ENCODE results near the gene STIM1.
"Not testable (repeated sequence)": the region's sequence is repeated elsewhere in the genome, so short reads cannot be mapped to it uniquely, and the experiment has no call there.

The STIM1 gene

DNA sequence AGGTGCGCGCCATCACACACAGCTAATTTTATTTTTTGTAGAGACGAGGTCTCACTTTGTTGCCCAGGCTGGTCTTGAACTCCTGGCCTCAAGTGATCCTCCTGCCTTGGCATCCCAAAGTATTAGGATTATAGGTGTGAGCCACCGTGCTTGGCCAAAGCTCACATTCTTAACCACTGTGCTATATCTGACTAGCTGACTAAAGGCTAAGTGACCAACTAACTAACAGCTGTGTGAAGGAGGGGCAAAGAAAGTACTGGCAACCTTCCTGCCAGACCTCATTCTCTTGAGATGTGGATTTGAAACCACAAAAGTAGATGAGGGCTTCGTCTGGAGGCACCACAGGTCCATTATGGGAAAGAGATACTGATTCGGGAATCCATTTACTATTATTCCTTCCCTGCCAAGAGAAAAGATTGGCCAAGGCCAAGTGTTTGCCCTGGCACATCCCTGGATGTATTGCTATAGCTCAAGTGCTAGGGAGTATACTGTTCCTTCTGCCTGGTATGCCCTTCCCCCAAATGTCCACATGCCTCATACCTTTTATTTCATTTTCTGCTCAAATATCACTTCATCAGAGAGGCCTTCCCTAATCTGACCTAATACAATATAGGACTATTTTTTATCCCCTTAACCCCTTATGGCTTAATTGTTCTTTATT lies 186.4 kb downstream of the STIM1 start:
- DNase-seq, result no peak

DNA sequence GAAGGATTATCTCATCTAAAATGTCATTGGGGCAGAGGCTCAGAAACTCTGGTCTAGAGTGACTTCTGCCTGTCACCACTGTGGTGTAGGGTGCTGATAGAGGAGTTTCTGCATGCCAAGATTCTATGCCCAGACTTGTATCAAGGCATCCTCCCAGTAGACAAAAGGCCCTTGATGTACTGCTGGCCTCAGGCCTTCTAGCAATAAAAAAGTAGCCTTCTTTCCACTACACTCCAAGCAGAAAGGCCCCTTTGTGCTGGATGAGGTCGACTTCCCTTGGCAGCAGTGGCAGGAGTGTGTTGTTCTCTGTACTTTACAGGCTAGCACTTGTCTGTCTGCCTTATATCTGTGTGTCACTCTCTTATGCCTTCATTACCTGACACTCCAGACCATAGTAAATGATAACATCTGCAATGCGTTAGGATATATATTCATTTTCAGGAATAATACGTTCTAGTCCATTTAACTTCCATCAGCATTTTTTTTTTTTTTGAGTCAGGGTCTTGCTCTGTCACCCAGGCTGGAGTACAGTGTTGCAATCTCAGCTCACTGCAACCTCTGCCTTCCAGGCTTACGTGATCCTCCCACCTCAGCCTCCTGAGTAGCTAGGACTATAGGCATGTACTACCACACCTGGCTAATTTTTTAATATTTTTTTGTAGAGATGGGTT lies 189.6 kb downstream of the STIM1 start:
- no peak for DNase-seq

DNA sequence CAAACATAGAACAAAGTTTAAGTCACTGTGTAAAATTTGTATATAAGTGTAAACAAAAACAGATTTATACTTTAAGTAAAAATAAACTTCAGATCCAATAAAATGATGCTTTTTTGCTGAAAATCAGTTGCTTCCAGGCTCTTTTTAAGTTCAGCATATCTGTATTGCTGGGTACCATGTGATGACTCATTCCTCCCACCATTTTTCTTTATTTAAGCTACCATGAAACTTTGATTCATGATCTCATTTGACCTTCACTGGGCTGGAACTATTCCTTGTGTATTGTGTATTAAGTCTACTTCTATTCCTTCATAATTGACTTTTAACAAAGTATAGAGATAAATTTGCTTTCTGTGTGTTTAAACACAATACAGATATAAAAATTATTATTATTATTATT lies 192.9 kb downstream of the STIM1 start:
- DNase-seq, result no peak

DNA sequence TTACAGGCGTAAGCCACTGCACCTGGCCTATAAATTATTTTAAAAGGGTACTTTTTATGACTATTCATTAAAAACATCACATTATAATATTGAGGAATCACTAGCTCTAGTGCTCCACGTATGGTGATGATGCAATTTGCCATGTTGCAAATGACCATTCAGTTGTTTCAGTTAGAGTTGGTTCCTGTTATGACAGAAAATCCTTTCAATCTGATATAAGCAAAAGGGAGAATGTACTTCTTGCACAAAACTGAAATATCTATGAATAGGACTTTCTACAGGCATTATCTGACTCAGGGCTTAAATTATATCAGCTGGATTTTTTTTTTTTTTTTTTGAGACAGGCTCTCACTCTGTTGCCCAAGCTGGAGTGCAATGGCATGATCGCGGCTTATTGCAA lies 193.5 kb downstream of the STIM1 start:
- no peak for DNase-seq

DNA sequence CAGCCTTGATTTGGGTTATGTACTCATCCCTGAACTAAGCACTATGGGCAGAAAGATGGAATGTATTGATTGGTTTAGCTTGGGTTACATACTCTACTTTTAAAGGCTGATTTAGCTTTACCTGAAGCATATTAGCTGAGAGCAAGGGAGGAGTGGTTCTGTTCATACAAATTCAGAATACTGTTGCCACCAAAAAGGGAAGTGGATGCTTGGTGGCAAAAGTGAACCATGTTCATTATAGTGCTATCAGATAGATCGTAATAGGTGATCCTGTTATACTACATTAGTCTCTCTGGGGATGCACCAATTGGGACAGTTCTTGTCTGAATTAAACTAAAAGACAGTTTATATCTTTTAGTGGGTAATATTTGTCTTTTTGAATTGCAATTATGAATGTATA lies 194.7 kb downstream of the STIM1 start:
- no peak for DNase-seq

DNA sequence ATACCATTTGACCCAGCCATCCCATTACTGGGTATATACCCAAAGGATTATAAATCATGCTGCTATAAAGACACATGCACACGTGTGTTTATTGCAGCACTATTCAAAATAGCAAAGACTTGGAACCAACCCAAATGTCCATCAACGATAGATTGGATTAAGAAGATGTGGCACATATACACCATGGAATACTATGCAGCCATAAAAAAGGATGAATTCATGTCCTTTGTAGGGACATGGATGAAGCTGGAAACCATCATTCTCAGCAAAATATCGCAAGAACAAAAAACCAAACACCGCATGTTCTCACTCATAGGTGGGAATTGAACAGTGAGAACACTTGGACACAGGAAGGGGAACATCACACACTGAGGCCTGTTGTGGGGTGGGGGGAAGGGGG lies 197.7 kb downstream of the STIM1 start:
- DNase-seq, result not testable (repeated sequence)

DNA sequence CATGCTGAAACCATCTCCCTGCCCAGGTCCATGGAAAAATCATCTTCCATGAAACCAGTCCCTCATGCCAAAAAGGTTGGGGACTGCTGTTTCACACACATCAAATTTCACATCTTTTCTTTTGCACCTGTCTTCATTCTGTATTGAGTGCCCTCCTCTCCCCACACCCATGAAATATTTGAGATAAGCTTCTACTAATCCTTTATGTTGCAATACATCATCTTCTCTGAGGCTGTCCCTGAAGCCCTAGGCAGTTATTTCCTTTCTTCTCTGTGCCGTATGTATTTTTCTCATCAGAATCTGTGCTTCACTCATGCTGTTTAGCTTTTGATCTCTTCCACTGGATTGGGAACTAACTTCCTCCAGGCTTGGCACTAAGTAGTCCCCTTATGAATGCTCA lies 199.2 kb downstream of the STIM1 start:
- no peak for DNase-seq

DNA sequence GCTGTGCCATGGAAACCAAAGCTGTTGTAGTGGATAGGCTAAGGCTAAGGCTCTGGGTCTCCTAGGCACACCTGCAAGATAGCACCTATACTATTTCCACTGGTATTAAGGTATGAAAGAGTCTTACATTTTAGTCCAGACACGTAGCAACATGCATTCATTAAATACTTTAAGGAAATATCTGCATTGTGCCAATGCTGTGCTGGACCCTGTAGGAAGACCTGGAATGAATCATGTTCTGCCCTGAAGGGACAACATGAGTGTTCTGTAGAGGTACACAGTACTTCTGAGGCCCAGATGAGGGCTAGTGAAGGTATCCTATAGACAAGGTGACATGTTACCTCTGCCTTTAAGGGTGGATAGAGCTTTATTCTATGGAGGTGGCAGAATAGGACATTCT lies 204.0 kb downstream of the STIM1 start:
- DNase-seq, result no peak

DNA sequence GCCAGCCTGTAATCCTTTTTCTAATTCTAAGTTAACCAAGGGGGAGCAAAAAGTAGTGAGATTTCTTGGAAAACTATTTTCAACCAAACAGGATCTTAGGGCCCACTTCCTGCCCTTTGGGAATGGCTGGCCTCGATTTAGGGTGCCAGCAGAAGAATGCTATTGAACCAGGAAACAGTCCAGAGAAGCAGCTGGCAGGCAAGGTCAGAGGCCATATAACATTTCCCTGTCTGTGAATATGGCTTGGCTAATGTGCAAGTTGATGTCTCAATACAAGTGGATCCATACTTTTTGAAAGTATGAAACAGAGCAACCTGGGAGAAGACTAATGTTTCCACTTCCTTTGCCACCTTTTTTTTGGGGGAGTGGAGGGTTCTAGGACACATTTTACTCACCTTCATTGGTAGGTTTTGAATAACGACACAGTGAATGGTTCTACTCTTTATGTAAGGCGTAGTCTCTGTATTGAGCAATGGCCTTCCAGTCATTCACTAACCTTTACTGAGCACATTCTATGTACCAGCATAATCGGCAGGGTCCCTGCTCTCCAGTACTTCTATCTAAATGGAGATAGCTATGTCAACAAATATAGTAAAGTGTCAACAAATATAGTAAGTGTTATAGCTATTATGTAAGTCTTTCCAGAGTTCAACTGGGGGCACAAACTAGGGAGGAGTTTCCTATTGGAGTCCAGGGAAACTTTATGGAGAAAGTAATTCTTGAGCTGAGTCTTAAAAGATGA lies 204.9 kb downstream of the STIM1 start:
- no peak for DNase-seq

DNA sequence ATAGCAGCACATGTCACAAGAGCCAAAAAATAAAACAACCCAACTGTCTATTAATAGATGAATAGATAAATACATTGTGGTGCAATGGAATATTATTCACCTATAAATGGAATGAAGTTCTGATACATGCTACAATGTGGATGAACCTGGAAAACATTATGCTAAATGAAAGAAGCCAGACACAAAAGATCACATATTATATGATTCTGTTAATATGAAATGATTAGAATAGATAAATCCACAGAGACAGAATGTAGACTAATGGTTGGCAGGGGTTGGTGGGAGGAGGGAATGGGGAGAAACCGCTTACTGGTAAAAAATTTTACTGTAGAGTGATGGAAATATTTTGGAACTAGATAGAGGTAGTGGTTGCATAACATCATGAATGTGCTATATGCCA lies 206.2 kb downstream of the STIM1 start:
- no peak for DNase-seq

DNA sequence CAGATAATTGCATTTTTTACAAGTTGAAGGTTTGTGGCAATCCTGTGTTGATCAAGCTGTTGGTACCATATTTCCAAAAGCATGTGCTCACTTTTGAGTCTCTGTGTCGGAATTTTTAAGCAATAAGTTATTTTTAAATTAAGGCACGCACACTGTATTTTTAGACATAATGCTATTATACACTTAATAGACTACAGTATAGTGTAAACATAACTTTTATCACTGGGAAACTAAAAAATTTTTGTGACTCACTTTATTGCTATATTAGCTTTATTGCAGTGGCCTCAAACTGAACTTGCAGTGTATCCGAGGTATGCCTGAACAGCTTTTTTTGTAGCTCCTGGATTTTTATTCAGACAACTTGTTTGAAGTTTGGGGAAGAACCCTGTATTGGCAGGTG lies 207.9 kb downstream of the STIM1 start:
- no peak for DNase-seq

DNA sequence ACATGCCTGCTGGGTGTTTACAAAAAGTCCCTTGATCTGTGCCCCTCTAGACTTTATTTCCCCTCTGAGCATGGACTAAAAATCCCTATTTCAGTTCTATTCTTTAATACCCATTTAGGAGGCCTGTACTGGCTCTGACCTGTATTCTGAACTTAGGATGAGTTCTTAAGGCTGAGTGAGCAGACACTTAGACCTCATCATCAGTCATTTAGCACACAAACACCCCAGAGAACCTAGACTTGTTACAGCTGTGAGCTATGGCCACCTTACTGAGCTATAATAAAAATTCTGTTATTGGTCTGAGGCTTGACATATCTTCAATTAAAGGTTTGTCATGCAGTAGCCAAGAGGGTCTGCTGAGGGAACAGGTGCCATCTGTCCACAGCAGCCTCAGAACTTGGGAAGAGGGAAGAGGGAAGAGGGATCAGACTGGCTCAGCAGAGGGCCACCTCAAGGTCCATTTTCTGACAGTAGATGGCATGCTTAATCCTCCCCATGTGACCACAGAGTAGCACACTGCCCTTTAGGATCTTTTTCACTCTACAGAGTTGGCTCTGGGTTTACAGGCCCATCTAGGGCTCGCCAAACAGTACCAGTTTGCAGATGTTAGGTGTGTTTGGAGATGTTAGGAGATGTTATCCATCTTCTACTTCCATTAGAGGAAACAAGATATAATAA lies 209.0 kb downstream of the STIM1 start:
- no peak for DNase-seq

DNA sequence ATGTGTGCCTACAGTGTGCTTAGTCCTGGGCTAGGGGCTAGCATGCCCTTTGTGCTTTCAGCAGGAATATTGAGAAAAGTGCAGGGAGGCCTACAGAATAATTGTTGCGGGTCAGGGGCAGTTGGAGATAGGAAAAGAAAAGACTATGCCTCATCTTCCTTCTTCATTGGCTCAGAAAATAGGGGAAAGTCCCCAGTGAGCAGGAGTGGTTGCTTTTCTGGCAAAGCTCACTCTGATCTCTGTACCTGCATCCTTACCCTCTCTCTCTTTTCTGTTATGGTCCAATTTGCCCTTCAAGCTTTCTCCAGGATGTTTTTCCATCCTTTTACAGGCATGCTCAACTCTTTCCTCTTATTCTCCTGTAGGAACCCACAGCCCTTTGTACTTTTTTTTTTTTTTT lies 209.6 kb downstream of the STIM1 start:
- no peak for DNase-seq

DNA sequence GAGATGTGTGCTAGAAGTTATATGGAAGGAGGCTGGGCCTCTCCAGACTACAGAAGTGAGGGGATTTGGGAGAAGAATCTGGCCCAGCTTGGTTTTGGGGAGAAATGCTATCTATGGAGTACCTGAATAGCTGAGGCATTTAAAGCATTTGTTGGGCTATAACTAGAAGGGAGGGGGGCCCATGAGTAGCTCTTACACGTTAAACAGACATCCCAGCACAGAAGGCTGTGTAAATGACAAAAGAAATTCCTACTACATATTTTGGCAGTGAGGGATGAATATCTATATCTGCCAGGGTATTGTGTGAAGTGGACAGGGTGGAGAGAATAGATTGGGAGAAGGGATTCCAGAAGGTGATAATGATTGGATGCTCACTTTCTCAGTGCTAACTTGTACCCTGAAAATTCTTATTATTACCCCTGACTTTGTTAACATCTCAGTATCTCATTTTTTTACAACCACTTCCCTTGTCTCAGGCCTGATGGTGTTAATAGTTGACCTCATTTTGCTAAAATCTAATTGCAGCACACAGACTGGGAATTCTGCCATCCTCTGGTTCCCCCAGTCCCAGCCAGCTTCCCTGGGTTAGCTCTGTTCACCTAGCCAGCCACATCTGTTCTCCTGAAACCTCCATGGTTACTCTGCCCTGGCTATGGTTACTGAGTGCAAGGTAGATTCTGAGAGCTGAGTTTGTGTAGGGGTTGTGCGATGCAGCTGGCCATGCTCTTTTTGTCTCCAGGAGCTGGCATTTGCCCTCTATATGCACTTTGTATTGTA lies 210.3 kb downstream of the STIM1 start:
- no peak for DNase-seq

DNA sequence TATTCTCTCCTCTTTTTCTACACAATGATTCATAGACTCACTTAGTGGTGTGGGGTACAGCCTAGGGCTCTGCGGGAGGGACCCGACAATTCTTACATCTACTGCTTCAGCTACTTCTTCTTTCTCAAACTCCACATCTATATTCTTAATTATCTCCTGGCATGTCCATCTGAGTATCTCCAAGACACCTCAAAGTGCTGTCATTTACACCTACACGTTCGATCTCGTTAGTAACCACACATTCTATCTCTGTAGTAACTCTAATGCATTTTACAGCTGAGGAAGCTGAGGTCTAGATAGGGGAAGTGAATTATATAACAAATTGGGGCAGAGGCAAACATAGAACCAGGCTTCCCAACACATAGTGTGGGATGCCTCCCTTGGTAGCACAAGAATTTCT lies 211.4 kb downstream of the STIM1 start:
- no peak for DNase-seq

DNA sequence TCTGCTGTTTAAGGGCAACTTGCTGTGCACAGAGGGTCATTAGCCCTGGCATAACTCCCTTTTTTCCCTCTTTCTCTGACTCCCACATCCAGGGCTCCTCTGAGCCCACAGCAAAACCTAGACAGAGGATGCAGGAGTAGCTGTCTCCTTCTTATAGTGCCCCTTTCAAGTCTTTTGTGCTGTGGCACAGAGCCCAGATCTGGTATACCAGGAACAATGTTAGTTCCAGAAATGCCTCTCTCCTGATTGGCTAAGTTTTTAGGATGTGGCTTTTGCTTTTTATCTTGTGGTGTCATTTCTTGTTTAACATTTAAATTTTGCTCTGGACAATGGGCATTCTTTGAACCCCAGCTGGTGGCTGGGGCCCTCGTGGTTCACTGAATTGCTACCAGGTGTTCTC lies 213.5 kb downstream of the STIM1 start:
- no peak for DNase-seq

DNA sequence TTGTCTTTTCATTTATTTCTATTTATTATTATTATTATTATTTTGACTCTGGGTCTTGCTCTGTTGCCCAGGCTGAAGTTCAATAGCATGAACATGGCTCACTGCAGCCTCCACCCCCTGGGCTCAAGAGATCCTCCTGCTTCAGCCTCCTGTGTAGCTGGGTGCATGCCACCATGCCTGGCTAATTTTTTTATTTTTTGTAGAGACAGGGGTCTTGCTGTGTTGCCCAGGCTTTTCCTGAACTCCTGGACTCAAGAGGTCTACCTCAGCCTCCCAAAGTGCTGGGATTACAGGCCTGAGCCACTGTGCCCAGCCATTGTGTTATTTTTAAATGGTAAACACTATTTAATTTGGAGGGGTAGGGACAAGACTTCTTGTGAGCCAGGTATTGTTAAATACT lies 215.9 kb downstream of the STIM1 start:
- no peak for DNase-seq

DNA sequence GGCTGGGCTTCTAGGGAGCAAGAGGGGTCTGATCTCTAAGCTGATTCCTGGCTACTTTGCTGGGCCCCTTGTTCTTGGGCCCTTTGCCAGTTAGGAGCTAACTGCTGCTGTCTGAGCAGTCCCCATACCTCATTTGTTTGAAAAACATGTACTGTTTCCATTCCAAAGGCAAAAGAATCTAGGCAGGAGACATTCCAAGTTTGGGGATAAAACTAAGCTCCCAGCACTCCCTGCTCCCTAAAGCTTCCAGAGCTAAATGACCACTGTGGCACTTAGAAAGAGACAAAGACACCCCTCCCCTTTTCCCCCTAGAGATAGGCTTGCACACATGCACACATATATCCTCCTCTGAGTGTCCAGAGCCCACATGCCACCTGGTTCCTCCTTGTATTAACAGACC lies 216.4 kb downstream of the STIM1 start:
- no peak for DNase-seq

DNA sequence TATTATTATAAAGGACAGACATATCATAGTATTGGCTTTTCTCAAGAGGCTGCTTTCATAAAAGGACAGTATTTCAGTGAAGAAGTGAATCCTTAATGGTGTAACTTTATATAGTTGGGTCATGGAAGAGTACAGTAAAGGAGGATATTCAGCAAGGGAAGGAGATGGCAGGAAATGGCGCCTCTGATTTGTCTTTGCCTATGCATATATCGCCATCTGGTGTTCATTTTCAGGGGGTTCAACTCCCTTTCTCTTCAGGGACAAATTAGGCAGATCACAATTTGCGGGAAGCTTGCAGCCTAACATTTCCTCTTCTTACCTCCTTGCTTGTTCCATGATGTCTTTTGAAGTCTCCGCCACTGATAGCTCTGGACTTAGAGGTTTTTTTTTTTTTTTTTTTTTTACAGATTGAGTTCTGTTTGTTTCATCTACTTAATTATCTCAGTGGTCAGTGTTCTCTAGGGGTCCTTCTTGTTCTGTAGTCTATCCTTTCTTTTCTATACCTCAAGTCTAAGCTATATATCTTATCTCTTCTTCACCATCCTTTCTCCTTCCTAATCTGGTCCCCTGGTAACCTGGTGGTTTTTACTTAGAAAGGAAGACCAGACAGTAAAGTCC lies 217.3 kb downstream of the STIM1 start:
- no peak for DNase-seq

DNA sequence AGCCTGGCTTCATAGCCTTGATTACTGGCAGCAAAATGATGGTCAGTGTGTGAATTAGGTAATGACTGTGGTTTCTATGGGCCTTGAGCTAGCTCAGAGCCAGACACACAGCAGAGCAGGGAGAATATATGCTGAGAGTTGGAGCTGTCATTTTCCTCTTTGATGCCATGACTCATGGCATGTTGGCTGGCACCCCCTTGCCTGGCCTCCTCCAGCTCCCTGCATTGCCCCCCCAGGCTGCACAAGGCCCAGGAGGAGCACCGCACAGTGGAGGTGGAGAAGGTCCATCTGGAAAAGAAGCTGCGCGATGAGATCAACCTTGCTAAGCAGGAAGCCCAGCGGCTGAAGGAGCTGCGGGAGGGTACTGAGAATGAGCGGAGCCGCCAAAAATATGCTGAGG lies 218.8 kb downstream of the STIM1 start:
- no peak for DNase-seq

DNA sequence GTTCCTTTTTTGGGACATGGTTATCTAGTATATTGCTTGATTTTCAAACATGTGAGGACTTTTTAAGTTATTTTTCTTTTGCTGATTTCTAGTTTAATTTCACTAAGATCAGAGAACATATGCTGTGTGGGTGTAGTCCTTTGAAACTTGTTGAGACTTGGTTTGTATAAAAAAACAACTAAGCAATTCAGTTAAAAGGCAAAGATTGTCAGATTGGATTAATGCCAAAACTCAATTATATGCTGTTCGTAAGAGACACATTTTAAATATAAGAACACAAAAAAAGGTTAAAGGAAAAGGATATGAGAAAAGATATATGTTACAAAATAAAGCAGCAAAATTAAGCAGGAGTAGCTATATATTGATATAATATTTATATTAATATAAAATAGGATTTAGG lies 221.3 kb downstream of the STIM1 start:
- DNase-seq, result no peak

DNA sequence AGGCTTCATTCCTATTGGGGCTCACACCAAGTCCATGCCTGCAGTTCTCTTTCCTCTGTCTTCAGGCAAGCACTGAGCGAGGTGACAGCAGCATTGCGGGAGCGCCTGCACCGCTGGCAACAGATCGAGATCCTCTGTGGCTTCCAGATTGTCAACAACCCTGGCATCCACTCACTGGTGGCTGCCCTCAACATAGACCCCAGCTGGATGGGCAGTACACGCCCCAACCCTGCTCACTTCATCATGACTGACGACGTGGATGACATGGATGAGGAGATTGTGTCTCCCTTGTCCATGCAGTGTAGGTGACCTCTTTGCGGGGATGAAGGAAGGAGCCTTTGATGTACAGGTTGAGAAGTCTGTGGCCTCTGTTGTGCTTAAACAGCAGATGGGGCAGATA lies 227.7 kb downstream of the STIM1 start:
- DNase-seq, result no peak
